Fibroblast of skin of scalp (primary cell): ENCODE results near the gene KIF14.
"Not testable (repeated sequence)": the region's sequence is repeated elsewhere in the genome, so short reads cannot be mapped to it uniquely, and the experiment has no call there.

Source experiments
- DNase-seq: peaks from one replicate; pipeline ENCODE4 v3.0.0-alpha.2; 2013

The KIF14 gene

GRCh38 chr1:200535605-200536004 lies 84.9 kb downstream of the KIF14 start:
- DNase-seq = peak; percentile 19

DNA sequence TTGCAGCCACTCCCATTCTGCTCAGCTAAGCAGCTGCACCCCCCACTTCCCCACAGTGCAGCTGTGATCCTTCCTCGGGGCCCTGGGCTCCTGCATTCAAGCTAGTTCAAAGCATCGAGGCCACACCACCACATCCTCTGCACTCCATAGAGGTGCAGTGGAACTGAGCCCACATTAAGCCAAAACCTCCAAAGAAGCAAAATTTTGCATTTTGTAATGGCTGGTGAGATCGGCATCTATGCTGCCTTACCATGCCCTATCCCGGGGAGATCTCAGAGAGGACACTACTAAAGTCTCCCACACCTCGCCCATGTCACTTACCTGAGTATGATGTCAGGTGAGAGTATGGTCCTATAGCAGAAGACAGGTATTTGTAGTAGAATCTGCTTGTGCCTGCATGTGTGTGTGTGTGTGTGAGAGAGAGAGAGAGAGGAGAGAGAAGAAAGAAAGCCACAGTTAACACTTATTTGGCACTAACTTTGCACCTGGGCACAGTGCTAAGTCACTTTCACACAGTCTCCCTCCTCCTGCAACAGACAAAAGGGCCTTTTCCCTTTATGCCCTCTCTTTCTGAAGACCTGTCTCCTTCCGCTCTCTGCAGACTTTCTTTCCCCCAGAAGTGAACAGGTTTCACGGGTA lies 89.8 kb downstream of the KIF14 start:
- DNase-seq = no peak

DNA sequence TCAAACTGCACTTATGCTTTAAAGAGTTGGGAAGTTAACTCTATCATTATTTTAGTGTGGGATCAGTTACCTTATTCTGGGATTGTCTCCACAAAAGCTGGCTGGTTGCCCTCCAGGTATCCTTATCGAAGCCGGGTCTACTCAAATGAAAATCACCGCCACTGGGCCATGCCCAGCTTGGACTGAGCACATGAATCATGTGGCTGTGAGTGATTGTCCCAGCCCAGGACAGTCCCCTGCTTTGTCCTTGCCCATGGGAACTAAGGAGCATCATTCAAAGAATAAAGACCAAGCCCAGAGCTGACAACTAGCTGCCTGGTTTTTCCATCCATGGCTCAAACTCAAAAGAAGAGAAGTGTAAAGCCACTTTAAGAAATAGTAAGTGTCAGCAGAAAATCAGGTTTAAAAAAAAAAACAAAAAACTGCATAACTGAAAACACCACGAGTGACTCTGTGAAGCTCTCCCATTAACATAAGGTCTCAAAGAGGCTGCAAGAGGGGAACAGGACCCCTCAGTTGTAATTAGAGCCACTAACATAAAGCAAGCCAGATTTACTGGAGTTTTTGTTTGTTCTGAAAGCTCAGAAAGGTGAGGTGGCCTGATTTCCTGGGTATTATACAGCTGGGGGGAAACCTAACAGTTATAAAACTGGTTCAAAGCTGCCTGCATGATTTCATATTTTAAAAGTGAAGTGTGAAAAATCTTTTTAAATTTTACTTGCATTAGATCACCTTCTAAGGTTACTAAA lies 91.5 kb downstream of the KIF14 start:
- no peak for DNase-seq

- DNase-seq = peak; percentile 19
These were observed 92.9 kb downstream of the KIF14 start for GRCh38 chr1:200527670-200528069.

- DNase-seq = peak; percentile 33
These were observed 93.6 kb downstream of the KIF14 start for GRCh38 chr1:200526709-200527612.

- peak; percentile 31 for DNase-seq
These were observed 95.2 kb downstream of the KIF14 start for GRCh38 chr1:200525090-200525987.

DNA sequence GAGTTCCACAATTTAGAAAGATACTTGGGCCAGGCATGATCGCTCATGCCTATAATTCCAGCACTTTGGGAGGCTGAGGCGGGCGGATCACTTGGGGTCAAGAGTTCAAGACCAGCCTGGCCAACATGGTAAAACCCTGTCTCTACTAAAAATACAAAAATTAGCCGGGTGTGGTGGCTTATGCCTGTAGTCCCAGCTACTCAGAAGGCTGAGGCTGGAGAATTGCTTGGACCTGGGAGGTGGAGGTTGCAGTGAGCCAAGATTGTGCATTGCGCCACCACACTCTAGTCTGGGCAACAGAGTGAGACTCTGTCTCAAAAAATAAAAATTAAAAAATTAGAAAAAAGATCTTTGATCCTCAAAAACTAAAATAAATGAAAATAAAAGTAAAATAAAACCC lies 96.0 kb downstream of the KIF14 start:
- DNase-seq = not testable (repeated sequence)

DNA sequence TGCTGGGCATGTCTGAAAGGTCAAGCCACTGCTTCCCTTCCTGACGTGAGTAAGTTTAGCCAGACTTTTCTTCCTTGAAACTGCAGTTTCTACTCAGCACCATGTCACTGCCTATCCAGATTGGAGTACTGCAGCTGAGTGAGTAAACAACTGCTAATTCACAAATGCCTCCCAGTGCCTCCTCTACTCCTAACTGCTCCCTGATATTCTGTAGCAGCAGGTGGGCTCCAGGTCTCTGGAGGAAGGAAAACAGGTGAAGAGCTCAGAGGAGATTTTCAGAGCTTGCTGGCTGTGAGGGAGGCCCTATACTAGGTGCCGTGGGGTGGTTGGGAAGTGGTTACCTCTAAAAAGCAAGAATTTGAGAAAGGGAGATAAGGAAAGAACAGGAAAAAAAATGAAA lies 96.5 kb downstream of the KIF14 start:
- no peak for DNase-seq

- DNase-seq = no peak
These were observed 99.8 kb downstream of the KIF14 start for GRCh38 chr1:200520735-200521134.

DNA sequence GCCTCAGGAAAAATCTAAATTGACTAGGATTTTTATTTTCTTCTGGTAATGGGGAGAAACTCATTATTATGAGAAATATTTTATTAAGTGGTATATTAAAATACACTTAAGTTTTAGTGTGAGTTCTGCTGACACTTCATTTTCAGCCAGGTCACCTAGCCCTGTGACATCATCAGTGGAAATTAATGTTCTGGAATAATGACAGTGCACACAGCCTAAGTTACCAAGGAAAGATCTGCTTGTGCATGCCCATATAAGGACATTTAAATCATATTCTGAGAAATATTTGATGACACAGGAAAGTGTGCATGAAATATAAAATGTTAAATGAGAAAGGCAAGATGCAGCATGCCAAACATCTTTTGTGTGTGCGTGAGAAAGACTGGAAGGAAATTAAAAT lies 102.0 kb downstream of the KIF14 start:
- peak; percentile 63 for DNase-seq

- peak; percentile 52 for DNase-seq
These were observed 108.4 kb downstream of the KIF14 start for GRCh38 chr1:200512191-200512590.

- DNase-seq = peak; percentile 82
These were observed 110.3 kb downstream of the KIF14 start for GRCh38 chr1:200510228-200510623.

DNA sequence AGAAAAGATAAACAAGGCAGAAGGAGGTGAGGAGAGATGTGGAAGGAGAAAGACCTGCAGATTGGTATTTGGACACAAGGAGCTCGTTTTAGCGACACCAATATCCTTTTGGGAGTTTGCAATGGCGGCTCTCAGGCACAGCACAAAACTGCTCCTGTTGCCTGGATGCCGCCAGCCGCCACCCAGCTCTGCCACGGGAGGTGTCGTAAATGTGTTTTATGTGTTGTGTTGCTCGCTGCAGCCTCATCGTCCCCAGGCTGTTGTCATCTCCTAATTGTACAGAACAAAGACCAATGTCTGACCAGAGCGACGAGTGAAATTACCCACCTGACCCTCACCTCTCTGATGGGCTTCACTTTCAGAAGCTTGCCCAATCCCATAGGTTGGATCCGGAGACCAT lies 114.1 kb downstream of the KIF14 start:
- DNase-seq = no peak

DNA sequence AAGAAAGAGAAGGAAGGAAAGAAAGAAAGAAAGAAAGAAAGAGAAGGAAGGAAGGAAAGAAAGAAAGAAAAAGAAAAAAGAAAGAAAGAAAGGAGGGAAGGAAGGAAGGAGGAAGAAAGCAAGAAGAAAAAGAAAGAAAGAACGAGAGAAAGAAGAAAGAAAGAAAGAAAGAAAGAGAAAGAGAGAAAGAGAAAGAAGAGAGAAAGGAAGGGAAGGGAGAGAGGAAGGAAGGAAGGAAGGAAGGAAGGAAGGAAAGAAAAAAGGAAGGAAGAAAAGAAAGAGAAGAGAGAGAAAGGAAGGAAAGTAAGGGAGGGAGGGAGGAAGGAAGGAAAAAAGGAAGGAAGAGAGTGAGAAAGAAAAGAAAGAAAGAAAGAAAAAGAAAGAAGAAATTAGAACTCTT lies 115.3 kb downstream of the KIF14 start:
- DNase-seq = no peak
